Kidney (tissue), 2 donors: Measurements from ENCODE around the gene ANXA1. TPM values are rescaled to one million over a fixed set of nuclear protein-coding genes. Genes with fewer than 3 reads are reported as not detected.

ENCODE experiments used
- polyA plus RNA-seq: library from polyadenylated mRNA; stranded (reverse); fragments of 350-450 nt; fragmentation: Illumina TruSeq; extraction: RNeasy Lipid Tissue Mini Kit (QIAGEN cat#74804); gene quantifications from one replicate; pipeline ENCODE4 v1.2.3, GENCODE V29; 2014; ENCODE audit warnings: low read depth, low replicate concordance; ENCODE audit not compliant: insufficient read depth
- total RNA-seq: library from RNA; stranded (reverse); fragmentation: NEBNext Ultra II Directional; extraction: Animal tissue kit (Norgen Biotek cat#: 25700); gene quantifications from one replicate; pipeline ENCODE4 v1.2.1, GENCODE V29; 2021
- donor health status: DM: yes; HTN: yes; CAD: no.

ANXA1 gene
- total and polyA plus RNA-seq, 2 donors from 2014 or later: 65.2 to 250 TPM

Other genes with a start within 250 kb of the ANXA1 start
- gene ALDH1A1, start 198.8 kb upstream of the ANXA1 start, total RNA-seq: 191 TPM
- 295 TPM for gene ALDH1A1, start 198.8 kb upstream of the ANXA1 start, polyA plus RNA-seq